Measurements from ENCODE around the gene METTL6. TPM values are rescaled to one million over a fixed set of nuclear protein-coding genes. Genes with fewer than 3 reads are reported as not detected.
"Not testable (repeated sequence)": the region's sequence is repeated elsewhere in the genome, so short reads cannot be mapped to it uniquely, and the experiment has no call there.

Gene METTL6
- total RNA-seq, 1 donor from 2014 or later, result 13.0 TPM

- no peak for TF ChIP-seq CTCF (conservative IDR thresholded peaks at IDR 0.05; ENCODE audit: low read depth, low read length)
- no peak overlapping the region for H3K4me3 ChIP-seq (ENCODE audit: low read depth, low read length)
- no peak for DNase-seq (ENCODE audit: low read depth)
These were observed 58.7 kb downstream of the METTL6 start for GRCh38 chr3:15368561-15369135.

DNA sequence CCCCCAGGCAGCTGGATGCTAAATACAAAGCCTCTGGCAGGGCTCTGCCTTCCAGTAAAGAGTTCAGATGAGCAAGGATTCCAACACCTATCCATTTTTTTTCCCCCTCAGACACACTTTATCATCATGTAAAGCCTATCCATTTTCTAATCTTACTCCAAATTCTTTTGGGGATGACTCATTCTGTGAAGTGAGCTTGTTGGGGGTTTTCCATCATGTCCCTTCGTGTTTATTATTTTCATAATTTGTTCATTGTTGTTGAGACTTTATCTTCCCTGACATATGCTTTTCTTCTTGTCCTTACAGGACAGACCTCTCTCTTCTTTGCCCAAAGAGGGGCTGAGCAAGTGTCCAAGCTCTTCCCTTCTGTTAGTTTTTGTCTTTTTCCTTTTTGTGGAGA lies 60.3 kb downstream of the METTL6 start:
- TF ChIP-seq CTCF (conservative IDR thresholded peaks at IDR 0.05; ENCODE audit: low read depth, low read length), result no peak
- H3K4me3 ChIP-seq (ENCODE audit: low read depth, low read length), result no peak overlapping the region
- DNase-seq (ENCODE audit: low read depth), result no peak

DNA sequence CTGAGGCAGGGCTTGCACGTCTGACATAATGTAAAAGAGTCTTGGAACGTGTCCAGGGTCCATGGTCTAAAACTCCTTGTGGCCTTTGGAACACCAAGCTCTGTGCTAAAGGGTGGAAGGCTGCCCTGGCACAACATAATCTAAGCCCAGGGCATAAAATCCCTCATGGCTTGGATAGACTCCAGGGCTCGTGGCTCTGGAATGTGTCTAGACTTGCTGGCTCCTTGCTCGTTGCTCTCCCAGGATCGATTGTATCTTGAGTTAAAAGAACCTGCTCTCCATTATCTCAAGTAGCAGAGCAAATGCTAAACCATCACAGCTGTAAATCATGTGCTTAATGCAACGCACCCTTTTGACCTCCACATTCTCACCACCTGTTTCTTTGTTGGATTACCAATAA lies 63.3 kb downstream of the METTL6 start:
- not testable (repeated sequence) for DNase-seq (ENCODE audit: low read depth); H3K4me3 ChIP-seq (ENCODE audit: low read depth, low read length)

GRCh38 chr3:15361494-15362214 lies 65.7 kb downstream of the METTL6 start:
- no peak for TF ChIP-seq CTCF (conservative IDR thresholded peaks at IDR 0.05; ENCODE audit: low read depth, low read length)
- no peak for DNase-seq (ENCODE audit: low read depth)
- no peak overlapping the region for H3K4me3 ChIP-seq (ENCODE audit: low read depth, low read length)

DNA sequence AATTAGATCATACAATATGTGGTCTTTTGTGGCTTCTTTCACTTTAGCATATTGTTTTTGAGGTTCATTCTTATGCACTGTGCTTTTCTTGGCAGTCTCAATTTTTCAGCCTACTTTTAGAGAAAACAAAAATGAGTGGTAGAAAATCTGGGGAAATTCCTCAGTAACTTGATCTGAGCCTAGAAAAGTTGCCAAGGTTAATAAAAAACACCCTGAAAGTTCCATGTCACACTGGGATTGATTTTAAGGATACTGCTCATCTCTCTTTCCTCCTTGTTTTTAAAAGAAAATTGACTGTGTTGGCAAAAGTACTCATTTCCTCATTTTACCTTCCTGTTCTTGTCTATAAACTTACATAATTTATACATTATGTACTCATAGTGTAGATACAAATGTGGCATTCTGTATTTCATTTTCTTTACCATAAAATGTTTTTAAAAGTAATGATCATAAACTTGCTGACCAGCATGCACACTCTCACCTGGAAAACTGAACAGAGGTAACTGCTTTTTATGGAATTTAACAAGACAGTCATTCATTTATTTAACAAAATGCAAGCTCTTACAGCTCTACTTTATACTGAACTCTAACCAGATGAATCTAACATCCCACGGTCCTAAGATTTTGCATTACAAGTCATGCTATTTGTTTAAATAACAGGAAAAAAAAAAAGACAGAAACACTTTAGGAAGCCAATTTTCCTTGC lies 66.4 kb downstream of the METTL6 start:
- TF ChIP-seq CTCF (conservative IDR thresholded peaks at IDR 0.05; ENCODE audit: low read depth, low read length), result no peak
- no peak overlapping the region for H3K4me3 ChIP-seq (ENCODE audit: low read depth, low read length)
- no peak for DNase-seq (ENCODE audit: low read depth)

Other genes with a start within 250 kb of the METTL6 start
- 16.1 and 19.2 TPM in 2 replicates for gene CAPN7, start 221.3 kb downstream of the METTL6 start, total RNA-seq
- gene SH3BP5, start 95.0 kb downstream of the METTL6 start, total RNA-seq, result 6.7 and 7.7 TPM in 2 replicates
- gene EAF1, start 54 bp upstream of the METTL6 start, total RNA-seq, result 16.3 and 19.1 TPM in 2 replicates
- 0.12 and 0.14 TPM in 2 replicates for gene COLQ, start 94.2 kb upstream of the METTL6 start, total RNA-seq
- 17.9 and 22.1 TPM in 2 replicates for gene HACL1, start 174.0 kb upstream of the METTL6 start, total RNA-seq
- 12.1 and 16.0 TPM in 2 replicates for gene BTD, start 174.2 kb upstream of the METTL6 start, total RNA-seq

All from epithelial cell of proximal tubule (primary cell).